SK-N-SH treated with all-trans-retinoic acid at 6 μM for 48 hours (cell line): Measurements from ENCODE around the gene ZNF791.
"Not testable (repeated sequence)": the region's sequence is repeated elsewhere in the genome, so short reads cannot be mapped to it uniquely, and the experiment has no call there.

Source experiments
- ARNTL ChIP-seq: fragments of 450-650 bp; formaldehyde crosslinking; IDR thresholded peaks from 2 replicates; pipeline ENCODE4 v1.5.0; 2020; ENCODE audit warnings: low read depth, mild to moderate bottlenecking, moderate library complexity, borderline replicate concordance
- BACH2 ChIP-seq: fragments of 250-450 bp; sonication (Bioruptor Pico); IDR thresholded peaks from 2 replicates; pipeline ENCODE4 v1.9.0; 2021; ENCODE audit warnings: mild to moderate bottlenecking, borderline replicate concordance
- CSDC2 ChIP-seq: fragments of 250-450 bp; sonication (Bioruptor Pico); IDR thresholded peaks from 2 replicates; pipeline ENCODE4 v1.5.0; 2020; ENCODE audit warnings: mild to moderate bottlenecking, moderate library complexity
- RARB ChIP-seq: fragments of 250-450 bp; sonication (Bioruptor Pico); IDR thresholded peaks from 2 replicates; pipeline ENCODE4 v1.8.0; 2021; ENCODE audit warnings: mild to moderate bottlenecking, moderate library complexity
- TOX ChIP-seq: fragments of 250-450 bp; sonication (Bioruptor Pico); IDR thresholded peaks from 2 replicates; pipeline ENCODE4 v1.8.0; 2021; ENCODE audit warnings: mild to moderate bottlenecking, moderate library complexity, borderline replicate concordance
- ZFP3 ChIP-seq: fragments of 250-450 bp; sonication (Bioruptor Pico); IDR thresholded peaks from 2 replicates; pipeline ENCODE4 v1.5.0; 2020; ENCODE audit warnings: mild to moderate bottlenecking, moderate library complexity
- ZFP30 ChIP-seq: fragments of 450-650 bp; formaldehyde crosslinking; IDR thresholded peaks from 2 replicates; pipeline ENCODE4 v1.5.0; 2022; ENCODE audit warnings: mild to moderate bottlenecking, moderate library complexity
- ZNF70 ChIP-seq: fragments of 450-650 bp; formaldehyde crosslinking; IDR thresholded peaks from 2 replicates; pipeline ENCODE4 v1.5.0; 2020; ENCODE audit warnings: mild to moderate bottlenecking, moderate library complexity
- TF ChIP-seq, protein P1 (sequence below): fragments of 250-450 bp; sonication (Bioruptor Pico); IDR thresholded peaks from 2 replicates; pipeline ENCODE4 v1.8.0; 2020; ENCODE audit warnings: mild to moderate bottlenecking, moderate library complexity, borderline replicate concordance
- TF ChIP-seq, protein P2 (sequence below): fragments of 250-450 bp; sonication (Bioruptor Pico); IDR thresholded peaks from 2 replicates; pipeline ENCODE4 v1.8.0; 2021; ENCODE audit warnings: low read depth, mild to moderate bottlenecking, moderate library complexity, borderline replicate concordance
- TF ChIP-seq, protein P3 (sequence below): fragments of 250-450 bp; sonication (Bioruptor Pico); IDR thresholded peaks from 2 replicates; pipeline ENCODE4 v1.5.1; 2020; ENCODE audit warnings: low read depth, mild to moderate bottlenecking, moderate library complexity

- TF ChIP-seq, protein P1, sequence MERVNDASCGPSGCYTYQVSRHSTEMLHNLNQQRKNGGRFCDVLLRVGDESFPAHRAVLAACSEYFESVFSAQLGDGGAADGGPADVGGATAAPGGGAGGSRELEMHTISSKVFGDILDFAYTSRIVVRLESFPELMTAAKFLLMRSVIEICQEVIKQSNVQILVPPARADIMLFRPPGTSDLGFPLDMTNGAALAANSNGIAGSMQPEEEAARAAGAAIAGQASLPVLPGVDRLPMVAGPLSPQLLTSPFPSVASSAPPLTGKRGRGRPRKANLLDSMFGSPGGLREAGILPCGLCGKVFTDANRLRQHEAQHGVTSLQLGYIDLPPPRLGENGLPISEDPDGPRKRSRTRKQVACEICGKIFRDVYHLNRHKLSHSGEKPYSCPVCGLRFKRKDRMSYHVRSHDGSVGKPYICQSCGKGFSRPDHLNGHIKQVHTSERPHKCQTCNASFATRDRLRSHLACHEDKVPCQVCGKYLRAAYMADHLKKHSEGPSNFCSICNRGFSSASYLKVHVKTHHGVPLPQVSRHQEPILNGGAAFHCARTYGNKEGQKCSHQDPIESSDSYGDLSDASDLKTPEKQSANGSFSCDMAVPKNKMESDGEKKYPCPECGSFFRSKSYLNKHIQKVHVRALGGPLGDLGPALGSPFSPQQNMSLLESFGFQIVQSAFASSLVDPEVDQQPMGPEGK (CRISPR knock-in tag): not testable (repeated sequence)
- not testable (repeated sequence) for TF ChIP-seq ARNTL (CRISPR knock-in tag); ZNF70; RARB (CRISPR knock-in tag); TOX; BACH2 (CRISPR knock-in tag); CSDC2 (CRISPR knock-in tag); ZFP3 (CRISPR knock-in tag); ZFP30
- TF ChIP-seq, protein P2, sequence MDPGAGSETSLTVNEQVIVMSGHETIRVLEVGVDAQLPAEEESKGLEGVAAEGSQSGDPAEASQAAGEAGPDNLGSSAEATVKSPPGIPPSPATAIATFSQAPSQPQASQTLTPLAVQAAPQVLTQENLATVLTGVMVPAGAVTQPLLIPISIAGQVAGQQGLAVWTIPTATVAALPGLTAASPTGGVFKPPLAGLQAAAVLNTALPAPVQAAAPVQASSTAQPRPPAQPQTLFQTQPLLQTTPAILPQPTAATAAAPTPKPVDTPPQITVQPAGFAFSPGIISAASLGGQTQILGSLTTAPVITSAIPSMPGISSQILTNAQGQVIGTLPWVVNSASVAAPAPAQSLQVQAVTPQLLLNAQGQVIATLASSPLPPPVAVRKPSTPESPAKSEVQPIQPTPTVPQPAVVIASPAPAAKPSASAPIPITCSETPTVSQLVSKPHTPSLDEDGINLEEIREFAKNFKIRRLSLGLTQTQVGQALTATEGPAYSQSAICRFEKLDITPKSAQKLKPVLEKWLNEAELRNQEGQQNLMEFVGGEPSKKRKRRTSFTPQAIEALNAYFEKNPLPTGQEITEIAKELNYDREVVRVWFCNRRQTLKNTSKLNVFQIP (CRISPR knock-in tag): not testable (repeated sequence)
- TF ChIP-seq, protein P3, sequence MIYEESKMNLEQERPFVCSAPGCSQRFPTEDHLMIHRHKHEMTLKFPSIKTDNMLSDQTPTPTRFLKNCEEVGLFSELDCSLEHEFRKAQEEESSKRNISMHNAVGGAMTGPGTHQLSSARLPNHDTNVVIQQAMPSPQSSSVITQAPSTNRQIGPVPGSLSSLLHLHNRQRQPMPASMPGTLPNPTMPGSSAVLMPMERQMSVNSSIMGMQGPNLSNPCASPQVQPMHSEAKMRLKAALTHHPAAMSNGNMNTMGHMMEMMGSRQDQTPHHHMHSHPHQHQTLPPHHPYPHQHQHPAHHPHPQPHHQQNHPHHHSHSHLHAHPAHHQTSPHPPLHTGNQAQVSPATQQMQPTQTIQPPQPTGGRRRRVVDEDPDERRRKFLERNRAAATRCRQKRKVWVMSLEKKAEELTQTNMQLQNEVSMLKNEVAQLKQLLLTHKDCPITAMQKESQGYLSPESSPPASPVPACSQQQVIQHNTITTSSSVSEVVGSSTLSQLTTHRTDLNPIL: not testable (repeated sequence)
Measured at GRCh38 chr19:12678039-12678438, 67.3 kb downstream of the ZNF791 start.
